HEK293 (cell line): ENCODE measurements around the gene PALM3.

Experiments used
- CTCF ChIA-PET: fragments of 350-600 bp; formaldehyde crosslinking; extraction: SDS; loops from one replicate; lab custom pipeline; 2021; ENCODE audit warnings: antibody characterized with exemption; lab: Yijun Ruan, JAX
- POLR2A ChIA-PET: fragments of 300-600 bp; formaldehyde crosslinking; extraction: SDS; loops from one replicate; lab custom pipeline; 2020; ENCODE audit warnings: antibody characterized with exemption, inconsistent platforms; lab: Yijun Ruan, JAX
- H3K27ac ChIP-seq: fragments of 200-500 bp; sonication (Bioruptor generic); 2 replicates; pipeline ENCODE4 v1.5.1; 2014; ENCODE audit warnings: low read depth, low read length, control low read depth, inconsistent platforms; ENCODE audit errors: extremely low read depth
- H3K36me3 ChIP-seq, 2 experiments: fragments of 200-500 bp in 1 of 2; sonication (Bioruptor generic) in 1 of 2; 1 replicate in 1 of 2; 2 replicates in 1 of 2; pipeline ENCODE4 v1.5.1; 2014 to 2017; ENCODE audit warnings: inconsistent platforms in 2 of 2, low read length in 2 of 2; ENCODE audit not compliant: control insufficient read depth in 2 of 2, insufficient read depth in 1 of 2
- H3K4me1 ChIP-seq: fragments of 200-500 bp; sonication (Bioruptor generic); 2 replicates; pipeline ENCODE4 v1.5.1; 2014; ENCODE audit warnings: mild to moderate bottlenecking, low read length, inconsistent platforms; ENCODE audit not compliant: control insufficient read depth, insufficient read depth
- H3K4me3 ChIP-seq: 2 replicates; pipeline ENCODE4 v1.5.1; 2011; ENCODE audit warnings: low read depth, mild to moderate bottlenecking, control low read depth, low read length, moderate library complexity
- H3K9me3 ChIP-seq: fragments of 200-500 bp; sonication (Bioruptor generic); 2 replicates; pipeline ENCODE4 v1.5.1; 2014; ENCODE audit warnings: low read depth, low read length, inconsistent platforms; ENCODE audit not compliant: control insufficient read depth, insufficient read depth
- HOXC10 ChIP-seq: sonication (generic); formaldehyde crosslinking; IDR thresholded peaks from 2 replicates; pipeline ENCODE4 v1.8.1; 2023; ENCODE audit warnings: mild to moderate bottlenecking, missing genetic modification reagents
- IKZF3 ChIP-seq: fragments of 450-650 bp; IDR thresholded peaks from 2 replicates; pipeline ENCODE4 v1.5.0; 2018; ENCODE audit warnings: missing biosample characterization, mild to moderate bottlenecking, missing genetic modification characterization, moderate library complexity
- SCRT1 ChIP-seq: fragments of 450-650 bp; formaldehyde crosslinking; IDR thresholded peaks from 2 replicates; pipeline ENCODE4 v1.5.1; 2016; ENCODE audit warnings: missing biosample characterization, missing genetic modification characterization, borderline replicate concordance
- SP2 ChIP-seq: fragments of 450-650 bp; formaldehyde crosslinking; IDR thresholded peaks from 2 replicates; pipeline ENCODE4 v1.5.1; 2016; ENCODE audit warnings: missing biosample characterization, missing genetic modification characterization
- YY2 ChIP-seq: fragments of 450-650 bp; formaldehyde crosslinking; IDR thresholded peaks from 2 replicates; pipeline ENCODE4 v1.5.1; 2016; ENCODE audit warnings: missing biosample characterization, missing genetic modification characterization
- ZBTB17 ChIP-seq: fragments of 450-650 bp; formaldehyde crosslinking; IDR thresholded peaks from 2 replicates; pipeline ENCODE4 v1.5.1; 2016; ENCODE audit warnings: missing biosample characterization, missing genetic modification characterization
- ZFP3 ChIP-seq: fragments of 450-650 bp; formaldehyde crosslinking; IDR thresholded peaks from 2 replicates; pipeline ENCODE4 v1.5.1; 2016; ENCODE audit warnings: low read depth, missing biosample characterization, missing genetic modification characterization
- ZFP69B ChIP-seq: fragments of 450-650 bp; formaldehyde crosslinking; IDR thresholded peaks from 2 replicates; pipeline ENCODE4 v1.5.1; 2016; ENCODE audit warnings: missing biosample characterization, missing genetic modification characterization
- ZNF214 ChIP-seq: fragments of 450-650 bp; formaldehyde crosslinking; IDR thresholded peaks from 2 replicates; pipeline ENCODE4 v1.5.1; 2017; ENCODE audit warnings: missing biosample characterization, mild to moderate bottlenecking, missing genetic modification characterization, borderline replicate concordance
- ZNF394 ChIP-seq: fragments of 450-650 bp; formaldehyde crosslinking; IDR thresholded peaks from 2 replicates; pipeline ENCODE4 v1.5.1; 2016; ENCODE audit warnings: missing biosample characterization, missing genetic modification characterization, mild to moderate bottlenecking, moderate library complexity, borderline replicate concordance
- ZNF48 ChIP-seq: fragments of 450-650 bp; formaldehyde crosslinking; IDR thresholded peaks from 2 replicates; pipeline ENCODE4 v1.5.1; 2016; ENCODE audit warnings: missing biosample characterization, missing genetic modification characterization
- ZNF548 ChIP-seq: fragments of 450-650 bp; formaldehyde crosslinking; IDR thresholded peaks from 2 replicates; pipeline ENCODE4 v1.5.1; 2016; ENCODE audit warnings: missing biosample characterization, missing genetic modification characterization
- ZNF561 ChIP-seq: fragments of 450-650 bp; IDR thresholded peaks from 2 replicates; pipeline ENCODE4 v1.5.1; 2018; ENCODE audit warnings: missing biosample characterization, missing genetic modification characterization, borderline replicate concordance
- ZNF768 ChIP-seq: fragments of 450-650 bp; formaldehyde crosslinking; IDR thresholded peaks from 2 replicates; pipeline ENCODE4 v1.5.1; 2018; ENCODE audit warnings: missing biosample characterization, mild to moderate bottlenecking, missing genetic modification characterization
- ZNF777 ChIP-seq: fragments of 450-650 bp; formaldehyde crosslinking; IDR thresholded peaks from 2 replicates; pipeline ENCODE4 v1.5.1; 2017; ENCODE audit warnings: missing biosample characterization, missing genetic modification characterization, borderline replicate concordance
- TF ChIP-seq, protein P1 (sequence below): fragments of 450-650 bp; formaldehyde crosslinking; IDR thresholded peaks from 2 replicates; pipeline ENCODE4 v1.5.1; 2017; ENCODE audit warnings: missing biosample characterization, missing genetic modification characterization
- TF ChIP-seq, protein P2 (sequence below): fragments of 450-650 bp; formaldehyde crosslinking; IDR thresholded peaks from 2 replicates; pipeline ENCODE4 v1.5.1; 2017; ENCODE audit warnings: missing biosample characterization, missing genetic modification characterization
- TF ChIP-seq, protein P3 (sequence below): fragments of 450-650 bp; formaldehyde crosslinking; IDR thresholded peaks from 2 replicates; pipeline ENCODE4 v1.5.1; 2016; ENCODE audit warnings: missing biosample characterization, missing genetic modification characterization

Gene PALM3

DNA sequence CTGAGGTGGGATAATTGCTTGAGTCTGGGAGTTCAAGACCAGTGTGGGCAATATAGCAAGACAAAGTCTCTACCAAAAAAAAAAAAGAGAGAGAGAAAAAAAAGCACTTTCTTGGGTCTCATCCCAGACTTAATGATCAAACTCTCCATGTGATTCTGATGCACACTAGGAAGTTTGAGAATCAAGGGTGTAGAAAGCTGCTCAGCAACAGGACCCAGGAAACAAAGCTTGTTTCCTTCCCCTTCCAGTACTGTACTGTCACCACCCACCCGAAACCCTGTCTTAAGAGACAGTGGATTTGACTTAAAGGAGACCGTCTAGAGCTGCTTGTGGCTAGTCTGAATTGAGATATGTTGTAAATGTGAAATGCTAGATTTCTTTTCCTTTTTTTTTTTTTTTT is 16.5 kb upstream of the PALM3 start:
- H3K4me3 ChIP-seq, result no peak overlapping the region
- CTCF ChIA-PET, result interaction anchor here (0.6 to 0.9 kb wide), 9 partner anchors 20 to 477 kb away, joined by 3 to 10 read pairs (median 3); no protein-coding TSS in a partner anchor
- POLR2A ChIA-PET, result interaction anchor here (0.5 kb wide), 1 partner anchor 35 kb away, joined by 4 read pairs; no protein-coding TSS in a partner anchor
- no peaks in the 10 kb centered on the region for H3K36me3 ChIP-seq
- H3K9me3 ChIP-seq, result no peaks in the 10 kb centered on the region
- H3K4me1 ChIP-seq, result no peaks in the 10 kb centered on the region; the same call in 1 of the 2 replicates
- no peak overlapping the region for H3K27ac ChIP-seq
- TF ChIP-seq ZFP69B (tag by site-specific recombination) (no peak), HOXC10 (CRISPR knock-in tag) (no peak), IKZF3 (tag by site-specific recombination) (no peak), ZNF548 (tag by site-specific recombination) (no peak), YY2 (no peak), SCRT1 (tag by site-specific recombination) (no peak), ZNF561 (tag by site-specific recombination) (no peak), ZNF48 (tag by site-specific recombination) (no peak), ZFP3 (tag by site-specific recombination) (no peak), ZBTB17 (tag by site-specific recombination) (no peak), SP2 (tag by site-specific recombination) (no peak), ZNF214 (no peak), ZNF777 (tag by site-specific recombination) (no peak), ZNF394 (tag by site-specific recombination) (no peak), ZNF768 (no peak)
- TF ChIP-seq, protein P1, sequence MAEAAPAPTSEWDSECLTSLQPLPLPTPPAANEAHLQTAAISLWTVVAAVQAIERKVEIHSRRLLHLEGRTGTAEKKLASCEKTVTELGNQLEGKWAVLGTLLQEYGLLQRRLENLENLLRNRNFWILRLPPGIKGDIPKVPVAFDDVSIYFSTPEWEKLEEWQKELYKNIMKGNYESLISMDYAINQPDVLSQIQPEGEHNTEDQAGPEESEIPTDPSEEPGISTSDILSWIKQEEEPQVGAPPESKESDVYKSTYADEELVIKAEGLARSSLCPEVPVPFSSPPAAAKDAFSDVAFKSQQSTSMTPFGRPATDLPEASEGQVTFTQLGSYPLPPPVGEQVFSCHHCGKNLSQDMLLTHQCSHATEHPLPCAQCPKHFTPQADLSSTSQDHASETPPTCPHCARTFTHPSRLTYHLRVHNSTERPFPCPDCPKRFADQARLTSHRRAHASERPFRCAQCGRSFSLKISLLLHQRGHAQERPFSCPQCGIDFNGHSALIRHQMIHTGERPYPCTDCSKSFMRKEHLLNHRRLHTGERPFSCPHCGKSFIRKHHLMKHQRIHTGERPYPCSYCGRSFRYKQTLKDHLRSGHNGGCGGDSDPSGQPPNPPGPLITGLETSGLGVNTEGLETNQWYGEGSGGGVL (tag by site-specific recombination), result no peak
- TF ChIP-seq, protein P2, sequence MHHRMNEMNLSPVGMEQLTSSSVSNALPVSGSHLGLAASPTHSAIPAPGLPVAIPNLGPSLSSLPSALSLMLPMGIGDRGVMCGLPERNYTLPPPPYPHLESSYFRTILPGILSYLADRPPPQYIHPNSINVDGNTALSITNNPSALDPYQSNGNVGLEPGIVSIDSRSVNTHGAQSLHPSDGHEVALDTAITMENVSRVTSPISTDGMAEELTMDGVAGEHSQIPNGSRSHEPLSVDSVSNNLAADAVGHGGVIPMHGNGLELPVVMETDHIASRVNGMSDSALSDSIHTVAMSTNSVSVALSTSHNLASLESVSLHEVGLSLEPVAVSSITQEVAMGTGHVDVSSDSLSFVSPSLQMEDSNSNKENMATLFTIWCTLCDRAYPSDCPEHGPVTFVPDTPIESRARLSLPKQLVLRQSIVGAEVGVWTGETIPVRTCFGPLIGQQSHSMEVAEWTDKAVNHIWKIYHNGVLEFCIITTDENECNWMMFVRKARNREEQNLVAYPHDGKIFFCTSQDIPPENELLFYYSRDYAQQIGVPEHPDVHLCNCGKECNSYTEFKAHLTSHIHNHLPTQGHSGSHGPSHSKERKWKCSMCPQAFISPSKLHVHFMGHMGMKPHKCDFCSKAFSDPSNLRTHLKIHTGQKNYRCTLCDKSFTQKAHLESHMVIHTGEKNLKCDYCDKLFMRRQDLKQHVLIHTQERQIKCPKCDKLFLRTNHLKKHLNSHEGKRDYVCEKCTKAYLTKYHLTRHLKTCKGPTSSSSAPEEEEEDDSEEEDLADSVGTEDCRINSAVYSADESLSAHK (tag by site-specific recombination), result no peak
- TF ChIP-seq, protein P3, sequence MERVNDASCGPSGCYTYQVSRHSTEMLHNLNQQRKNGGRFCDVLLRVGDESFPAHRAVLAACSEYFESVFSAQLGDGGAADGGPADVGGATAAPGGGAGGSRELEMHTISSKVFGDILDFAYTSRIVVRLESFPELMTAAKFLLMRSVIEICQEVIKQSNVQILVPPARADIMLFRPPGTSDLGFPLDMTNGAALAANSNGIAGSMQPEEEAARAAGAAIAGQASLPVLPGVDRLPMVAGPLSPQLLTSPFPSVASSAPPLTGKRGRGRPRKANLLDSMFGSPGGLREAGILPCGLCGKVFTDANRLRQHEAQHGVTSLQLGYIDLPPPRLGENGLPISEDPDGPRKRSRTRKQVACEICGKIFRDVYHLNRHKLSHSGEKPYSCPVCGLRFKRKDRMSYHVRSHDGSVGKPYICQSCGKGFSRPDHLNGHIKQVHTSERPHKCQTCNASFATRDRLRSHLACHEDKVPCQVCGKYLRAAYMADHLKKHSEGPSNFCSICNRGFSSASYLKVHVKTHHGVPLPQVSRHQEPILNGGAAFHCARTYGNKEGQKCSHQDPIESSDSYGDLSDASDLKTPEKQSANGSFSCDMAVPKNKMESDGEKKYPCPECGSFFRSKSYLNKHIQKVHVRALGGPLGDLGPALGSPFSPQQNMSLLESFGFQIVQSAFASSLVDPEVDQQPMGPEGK, result no peak
